ENCODE data around the gene PSD4.

Gene PSD4

DNA sequence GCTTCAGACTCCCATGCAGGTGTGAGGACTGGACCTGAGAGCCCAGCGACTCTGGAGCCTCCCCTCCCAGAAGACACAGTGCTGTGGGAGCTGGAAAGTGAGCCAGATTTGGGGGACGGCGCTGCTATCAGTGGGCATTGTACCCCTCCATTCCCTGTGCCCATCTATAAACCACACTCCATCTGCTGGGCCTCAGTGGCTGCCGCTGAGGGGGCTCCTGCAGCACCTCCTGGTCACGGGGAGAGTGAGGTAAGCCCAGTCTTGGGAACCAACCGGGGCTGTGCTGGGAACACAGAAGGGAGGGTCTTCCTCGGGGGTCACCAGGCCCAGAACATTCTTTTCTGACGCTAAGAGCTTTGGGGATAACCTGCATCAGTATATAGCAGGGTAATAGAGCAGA lies 9.5 kb downstream of the PSD4 start:
- no peak for DNase-seq (ENCODE audit: low read depth in 3 of 3, low spot score in 1 of 3)

DNA sequence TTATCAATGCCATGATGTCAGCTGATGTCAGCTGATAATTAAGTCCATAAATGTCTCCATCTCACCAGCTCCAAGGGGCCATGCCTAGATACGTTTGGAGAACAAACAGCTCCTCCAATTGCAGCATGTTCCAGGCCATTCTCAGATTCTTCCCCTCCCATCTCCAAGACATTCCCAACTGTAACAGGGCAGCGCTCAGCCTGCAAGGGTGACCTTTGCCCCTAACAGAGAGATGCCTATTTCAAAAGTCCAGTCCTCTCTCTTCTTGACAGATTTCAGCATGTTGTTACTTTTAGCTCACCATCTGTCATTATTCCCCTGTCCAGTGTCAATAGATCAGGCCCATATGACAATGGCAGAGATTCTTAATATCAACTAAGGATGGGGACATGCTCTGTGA lies 9.9 kb downstream of the PSD4 start:
- DNase-seq (ENCODE audit: low read depth in 3 of 3, low spot score in 1 of 3): no peak

DNA sequence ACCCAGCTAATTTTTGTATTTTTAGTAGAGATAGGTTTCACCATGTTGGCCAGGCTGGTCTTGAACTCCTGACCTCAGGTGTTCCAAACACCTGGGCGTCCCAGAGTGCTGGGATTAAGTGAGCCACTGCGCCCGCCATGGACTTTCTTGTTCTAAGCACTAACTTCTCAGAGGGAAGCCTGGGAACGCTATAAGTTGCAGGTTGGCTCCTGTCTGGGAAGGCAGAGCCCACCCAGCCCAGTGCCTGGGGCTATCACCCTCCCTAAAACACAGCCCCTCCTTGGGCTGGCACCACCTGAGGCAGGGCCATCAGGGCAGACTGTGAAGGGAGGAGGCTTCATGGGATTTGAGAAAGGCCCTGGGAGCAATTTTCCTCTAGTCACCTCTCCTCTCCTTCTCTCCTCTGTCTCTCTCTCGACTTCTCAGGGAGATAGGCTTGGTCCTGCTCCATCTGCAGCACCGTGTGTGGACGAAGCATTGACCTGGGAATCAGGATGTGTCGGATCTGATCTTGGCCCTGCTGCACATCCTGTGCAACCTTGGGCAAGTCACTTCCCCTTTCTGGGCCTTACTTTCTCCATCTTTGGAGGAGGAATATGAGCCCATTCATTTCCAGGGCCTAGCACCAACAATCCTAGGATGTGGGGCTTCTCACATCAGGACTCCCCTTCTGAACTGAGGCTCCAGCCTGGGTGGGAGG lies 10.9 kb downstream of the PSD4 start:
- DNase-seq (ENCODE audit: low read depth in 3 of 3, low spot score in 1 of 3): no peak

DNA sequence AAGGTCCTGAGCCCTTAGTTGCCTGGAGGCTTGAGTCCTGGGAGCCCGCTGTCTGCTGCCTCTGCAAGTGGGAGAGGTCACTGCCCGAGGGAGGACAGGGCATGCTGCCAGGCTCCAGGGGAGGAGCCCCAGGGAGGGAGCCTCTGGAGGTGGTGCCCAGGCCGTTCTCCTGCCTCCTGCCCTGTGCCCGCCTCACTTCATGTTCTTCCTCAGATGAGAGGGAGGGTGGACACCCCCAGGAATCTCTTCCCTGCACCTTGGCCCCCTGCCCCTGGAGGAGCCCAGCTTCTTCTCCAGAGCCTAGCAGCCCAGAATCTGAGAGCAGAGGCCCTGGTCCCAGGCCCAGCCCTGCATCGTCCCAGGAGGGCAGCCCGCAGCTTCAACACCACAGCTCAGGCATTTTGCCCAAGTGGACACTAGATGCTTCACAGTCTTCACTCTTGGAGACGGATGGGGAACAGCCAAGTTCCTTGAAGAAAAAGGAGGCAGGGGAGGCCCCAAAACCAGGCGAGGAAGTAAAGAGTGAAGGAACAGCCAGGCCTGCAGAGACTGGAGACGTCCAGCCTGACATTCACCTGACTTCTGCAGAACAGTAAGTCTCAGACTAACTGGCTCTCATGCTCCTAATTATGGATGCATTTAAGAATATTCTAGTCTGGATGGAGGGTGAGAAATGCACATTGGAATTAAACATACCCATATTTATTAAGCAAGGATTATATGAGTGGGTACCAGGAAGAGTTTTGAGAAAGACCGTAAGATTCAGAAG lies 12.1 kb downstream of the PSD4 start:
- DNase-seq (ENCODE audit: low read depth in 3 of 3, low spot score in 1 of 3): no peak

DNA sequence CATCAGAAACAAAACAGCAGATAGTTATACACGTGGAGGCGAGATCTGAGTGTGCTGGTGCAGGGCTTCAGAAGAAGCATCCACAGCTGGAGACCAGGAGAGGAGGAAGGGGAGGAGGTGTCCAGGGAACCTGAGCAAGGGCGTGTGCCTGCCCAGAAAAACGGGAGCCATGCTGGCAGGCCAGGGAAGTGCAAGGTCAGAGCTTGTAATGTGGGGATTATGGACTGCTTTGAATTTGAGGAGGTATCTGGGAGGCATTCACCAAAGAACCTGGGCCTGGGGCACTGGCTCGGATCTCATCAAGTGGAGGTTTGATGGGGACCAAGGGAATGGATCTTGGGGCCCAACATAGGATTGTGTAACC lies 12.6 kb downstream of the PSD4 start:
- no peak for DNase-seq (ENCODE audit: low read depth in 3 of 3, low spot score in 1 of 3)

DNA sequence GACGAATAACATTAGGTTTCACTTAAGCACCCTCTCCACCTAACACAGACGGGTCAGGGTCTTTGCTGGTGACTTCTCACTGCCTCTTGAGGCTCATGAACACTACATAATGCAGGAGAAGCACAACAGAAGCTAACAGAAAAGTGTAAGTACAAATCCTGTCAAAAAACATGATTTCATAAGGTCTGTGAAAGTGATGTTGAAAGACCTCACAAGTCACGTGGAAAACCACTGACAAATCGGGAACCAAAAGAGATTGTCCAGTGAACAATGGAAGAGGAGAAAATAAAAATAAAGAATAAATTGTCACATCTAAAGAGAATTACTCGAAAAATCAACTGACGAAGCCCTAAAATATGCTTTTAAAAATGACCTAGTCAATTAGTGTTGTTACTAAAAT lies 14.0 kb downstream of the PSD4 start:
- DNase-seq (ENCODE audit: low read depth in 3 of 3, low spot score in 1 of 3): no peak

DNA sequence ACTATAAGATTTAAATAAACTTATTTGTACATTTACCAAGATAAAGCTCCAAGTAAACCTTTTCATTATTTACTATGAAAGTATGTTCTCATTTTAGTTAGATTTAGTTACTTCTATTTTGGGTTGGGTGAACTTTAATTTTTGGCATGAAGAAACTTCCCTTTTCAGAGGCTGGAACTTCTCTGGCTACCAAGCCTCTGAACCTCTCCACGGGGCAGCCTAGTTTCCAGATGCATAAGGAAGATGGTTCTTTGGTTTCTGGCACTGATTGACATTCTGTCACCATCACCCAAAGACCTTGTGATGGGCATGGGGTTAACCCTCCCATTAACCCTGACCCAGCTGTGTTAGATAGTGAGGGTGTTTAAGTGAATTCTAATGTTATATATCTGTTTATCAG lies 17.1 kb downstream of the PSD4 start:
- no peak for DNase-seq (ENCODE audit: low read depth in 3 of 3, low spot score in 1 of 3)

DNA sequence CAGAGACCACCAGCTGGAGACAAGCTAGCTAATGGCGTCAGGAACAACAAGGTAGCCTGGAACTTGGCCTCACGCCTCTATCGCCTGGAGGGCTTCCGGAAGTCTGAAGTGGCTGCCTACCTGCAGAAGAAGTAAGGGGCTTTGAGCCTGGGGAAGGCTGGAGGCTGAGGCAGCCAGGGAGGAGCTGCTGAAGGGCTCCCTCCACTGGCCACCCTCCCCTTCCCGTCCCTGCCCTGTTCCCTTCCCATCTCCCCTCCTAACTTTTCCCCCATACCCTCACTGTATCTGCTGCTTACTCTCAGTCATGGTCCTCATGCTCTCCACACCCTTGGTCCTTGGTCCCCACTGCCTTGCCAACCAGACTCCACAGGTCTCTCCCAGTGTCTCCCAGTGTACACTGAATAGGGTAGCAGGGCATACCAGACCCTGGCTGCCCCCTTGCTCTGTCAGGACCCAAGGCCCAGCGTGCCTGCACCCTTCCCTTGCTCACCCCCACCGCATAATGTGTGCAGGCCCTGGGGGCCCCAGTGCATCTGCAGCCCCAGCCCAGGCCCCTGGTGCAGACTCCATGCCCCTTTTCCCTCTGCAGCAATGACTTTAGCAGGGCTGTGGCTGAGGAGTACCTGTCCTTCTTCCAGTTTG lies 18.8 kb downstream of the PSD4 start:
- no peak for DNase-seq (ENCODE audit: low read depth in 3 of 3, low spot score in 1 of 3)

DNA sequence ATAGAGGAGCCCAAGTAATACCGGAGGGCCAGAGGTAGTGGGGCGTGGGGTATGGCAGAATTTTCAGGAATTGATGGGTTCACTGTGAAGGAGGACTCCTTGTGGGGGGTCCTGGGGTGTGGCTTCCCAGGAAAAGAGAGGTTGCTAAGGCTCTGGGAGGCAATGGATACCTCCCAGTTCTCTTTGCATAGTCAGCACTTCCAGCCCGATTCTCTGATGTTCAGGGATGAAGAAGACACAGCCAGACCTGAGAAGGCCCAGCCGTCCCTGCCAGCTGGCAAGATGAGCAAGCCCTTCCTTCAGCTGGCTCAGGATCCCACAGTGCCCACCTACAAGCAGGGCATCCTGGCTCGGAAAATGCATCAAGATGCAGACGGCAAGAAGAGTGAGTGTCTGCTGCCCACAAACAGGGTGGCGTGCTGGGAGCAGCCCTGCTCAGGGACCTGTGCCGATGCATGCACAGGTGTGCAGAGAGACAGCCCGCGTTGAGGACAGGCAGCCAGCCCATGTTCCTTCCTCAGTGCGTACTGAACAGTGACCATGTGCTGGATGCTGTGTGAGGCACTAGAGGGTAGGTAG lies 22.2 kb downstream of the PSD4 start:
- no peak for DNase-seq (ENCODE audit: low read depth in 3 of 3, low spot score in 1 of 3)

DNA sequence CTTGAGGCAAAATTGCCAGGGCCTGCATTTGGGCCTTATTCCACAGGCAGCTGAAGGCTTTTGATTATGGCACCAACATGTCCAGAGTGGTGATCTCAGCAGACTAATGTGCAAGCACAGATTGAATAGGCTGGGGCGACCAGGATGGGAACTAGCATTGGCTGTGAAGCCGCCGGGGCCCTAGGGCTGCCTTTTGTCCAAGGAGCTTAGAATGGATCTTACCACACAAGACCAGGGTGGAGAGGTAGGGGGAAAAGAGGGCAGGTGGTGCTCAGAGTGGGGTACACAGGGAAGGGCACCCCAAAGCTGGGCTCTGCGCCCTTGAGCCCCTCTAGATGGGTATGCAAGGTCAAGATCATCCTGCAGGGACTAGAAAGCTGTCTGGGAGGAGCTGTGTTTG lies 23.1 kb downstream of the PSD4 start:
- no peak for DNase-seq (ENCODE audit: low read depth in 3 of 3, low spot score in 1 of 3)

DNA sequence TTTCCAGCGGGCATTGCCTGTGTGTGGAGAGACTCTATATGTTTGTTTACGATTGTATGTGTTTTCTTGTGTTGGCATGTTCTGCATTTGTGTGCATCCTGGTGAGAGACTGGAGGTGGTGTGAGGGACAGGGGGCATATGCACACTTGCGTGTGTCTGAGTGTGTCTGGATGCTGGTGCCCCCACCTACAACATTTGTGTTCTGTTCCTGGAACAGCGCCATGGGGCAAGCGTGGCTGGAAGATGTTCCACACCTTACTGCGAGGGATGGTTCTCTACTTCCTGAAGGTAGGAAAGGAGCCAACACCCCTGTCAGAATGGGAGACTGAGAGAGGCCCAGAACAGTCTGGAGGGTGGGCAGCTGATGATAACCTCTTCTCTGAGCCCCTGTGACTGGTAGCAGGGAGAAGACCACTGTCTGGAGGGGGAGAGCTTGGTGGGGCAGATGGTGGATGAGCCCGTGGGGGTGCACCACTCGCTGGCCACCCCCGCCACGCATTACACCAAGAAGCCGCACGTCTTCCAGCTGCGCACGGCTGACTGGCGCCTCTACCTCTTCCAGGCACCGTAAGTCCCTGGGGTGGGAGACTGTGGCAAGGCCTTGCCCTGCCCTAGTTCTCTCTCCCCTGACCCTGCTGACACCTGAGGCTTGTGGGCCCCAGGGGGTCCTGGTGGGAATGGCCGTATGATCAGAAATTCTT lies 23.7 kb downstream of the PSD4 start:
- no peak for DNase-seq (ENCODE audit: low read depth in 3 of 3, low spot score in 1 of 3)

DNA sequence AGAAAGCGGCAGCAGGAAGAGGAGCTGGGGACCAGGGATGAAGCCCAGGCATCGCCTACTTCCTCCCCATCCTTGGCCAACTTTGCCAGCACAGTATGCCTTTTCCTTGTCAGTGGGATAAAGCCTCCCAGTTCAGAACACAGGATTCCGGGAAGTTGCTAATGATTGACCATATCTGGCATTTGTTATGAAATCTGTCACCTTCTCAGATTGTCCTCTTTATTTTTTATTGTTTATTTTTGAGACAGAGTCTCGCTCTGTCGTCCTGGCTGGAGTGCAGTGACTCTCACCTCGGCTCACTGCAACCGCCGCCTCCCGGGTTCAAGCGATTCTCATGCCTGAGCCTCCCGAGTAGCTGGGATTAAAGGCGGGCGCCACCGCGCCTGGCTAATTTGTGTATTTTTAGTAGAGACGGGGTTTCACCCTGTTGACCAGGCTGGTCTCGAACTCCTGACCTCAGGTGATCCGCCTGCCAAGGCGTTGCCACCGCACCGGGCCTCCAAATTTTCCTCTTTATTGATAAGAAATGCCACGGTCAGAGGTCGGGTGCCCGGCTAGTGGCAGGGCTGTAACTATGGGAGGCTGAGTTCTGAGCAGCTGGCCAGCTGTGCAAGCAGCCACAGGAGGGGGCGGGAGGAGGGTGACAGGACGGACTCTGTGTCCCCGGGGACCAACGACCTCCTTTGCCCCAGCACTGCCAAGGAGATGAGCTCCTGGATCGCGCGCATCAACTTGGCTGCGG lies 24.4 kb downstream of the PSD4 start:
- no peak for DNase-seq (ENCODE audit: low read depth in 3 of 3, low spot score in 1 of 3)

DNA sequence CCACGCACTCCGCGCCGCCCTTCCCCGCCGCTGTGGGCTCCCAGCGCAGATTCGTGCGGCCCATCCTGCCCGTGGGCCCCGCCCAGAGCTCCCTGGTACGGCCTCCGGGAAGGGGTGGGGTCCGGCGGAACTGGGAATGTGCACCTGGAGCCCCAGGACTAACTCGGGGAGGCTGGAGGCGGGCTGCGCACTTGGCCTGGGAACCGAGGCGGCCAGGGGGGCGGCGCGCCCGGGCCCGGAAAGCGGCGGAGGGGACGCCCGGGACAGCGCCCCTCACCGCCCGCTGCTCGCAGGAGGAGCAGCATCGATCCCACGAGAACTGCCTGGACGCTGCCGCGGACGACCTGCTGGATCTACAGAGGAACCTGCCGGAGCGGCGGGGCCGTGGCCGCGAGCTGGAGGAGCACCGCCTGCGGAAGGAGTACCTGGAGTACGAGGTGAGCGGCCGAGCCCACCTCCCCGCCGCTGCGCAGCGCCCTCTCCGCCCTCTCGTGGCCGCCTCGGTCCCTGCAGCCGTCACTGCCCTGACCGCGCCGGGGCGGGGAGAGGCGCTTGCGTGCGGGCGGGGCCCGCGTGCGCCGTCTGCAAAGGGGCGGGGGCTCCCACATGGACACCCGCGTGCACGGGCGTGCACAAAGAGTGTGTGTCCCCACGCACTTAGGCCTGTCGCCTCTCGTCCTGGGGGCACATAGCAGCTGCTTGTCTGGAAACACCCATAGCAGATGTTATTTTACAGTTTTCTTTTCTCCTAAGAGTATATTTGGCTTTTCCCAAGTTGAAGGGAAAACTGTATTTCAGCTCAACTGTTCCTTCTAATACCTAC lies 25.2 kb downstream of the PSD4 start:
- peak; percentile 19 to 85 (median 43) for DNase-seq (ENCODE audit: low read depth in 3 of 3, low spot score in 1 of 3)

DNA sequence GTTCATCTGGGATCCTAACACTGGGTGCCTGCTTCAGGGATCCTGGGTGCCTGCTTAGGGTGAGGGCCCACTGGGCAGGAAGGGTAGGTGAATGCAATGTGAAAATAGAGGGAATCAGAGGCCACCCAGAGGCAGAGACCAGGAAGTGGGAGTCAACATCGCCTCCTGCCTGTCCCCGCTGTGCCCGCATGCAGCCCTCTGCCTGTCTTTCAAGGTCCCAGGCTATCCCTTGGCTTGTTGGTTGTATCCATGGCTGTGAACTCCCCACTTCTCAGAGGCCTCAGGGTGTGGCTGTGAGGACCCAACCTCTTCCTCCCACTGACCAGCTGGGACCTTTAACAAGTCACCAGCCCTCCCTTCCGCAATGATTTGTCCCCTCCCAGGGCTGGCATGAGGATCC lies 26.5 kb downstream of the PSD4 start:
- no peak for DNase-seq (ENCODE audit: low read depth in 3 of 3, low spot score in 1 of 3)

DNA sequence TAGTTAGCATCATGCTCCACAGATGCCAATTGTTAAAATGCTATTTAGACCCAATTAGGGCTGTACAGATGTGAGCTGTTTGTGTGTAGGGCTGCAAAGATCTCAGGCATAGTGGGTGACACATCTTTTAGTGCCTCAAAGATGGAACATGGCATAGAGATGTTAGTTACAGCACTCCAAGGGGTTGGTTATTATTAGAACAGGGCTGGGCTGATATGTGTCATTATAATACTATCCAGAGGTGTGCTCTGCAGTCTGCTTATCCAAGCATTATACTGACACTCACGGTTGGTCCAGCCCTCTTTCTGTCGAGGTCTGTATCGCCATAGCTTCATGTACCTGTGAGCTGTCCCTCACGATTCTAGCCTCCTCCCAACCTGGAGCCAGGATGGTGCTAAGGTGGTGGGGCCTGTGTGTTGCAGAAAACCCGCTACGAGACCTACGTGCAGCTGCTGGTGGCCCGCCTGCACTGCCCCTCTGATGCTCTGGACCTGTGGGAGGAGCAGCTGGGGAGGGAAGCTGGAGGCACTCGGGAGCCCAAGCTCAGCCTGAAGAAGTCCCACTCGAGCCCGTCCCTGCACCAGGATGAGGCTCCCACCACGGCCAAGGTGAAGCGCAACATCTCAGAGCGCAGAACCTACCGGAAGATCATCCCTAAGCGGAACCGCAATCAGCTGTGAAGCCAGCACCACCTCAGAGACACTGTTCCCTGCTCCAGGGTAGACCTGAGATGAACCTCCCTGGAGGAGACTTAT lies 27.1 kb downstream of the PSD4 start:
- DNase-seq (ENCODE audit: low read depth in 3 of 3, low spot score in 1 of 3): no peak

DNA sequence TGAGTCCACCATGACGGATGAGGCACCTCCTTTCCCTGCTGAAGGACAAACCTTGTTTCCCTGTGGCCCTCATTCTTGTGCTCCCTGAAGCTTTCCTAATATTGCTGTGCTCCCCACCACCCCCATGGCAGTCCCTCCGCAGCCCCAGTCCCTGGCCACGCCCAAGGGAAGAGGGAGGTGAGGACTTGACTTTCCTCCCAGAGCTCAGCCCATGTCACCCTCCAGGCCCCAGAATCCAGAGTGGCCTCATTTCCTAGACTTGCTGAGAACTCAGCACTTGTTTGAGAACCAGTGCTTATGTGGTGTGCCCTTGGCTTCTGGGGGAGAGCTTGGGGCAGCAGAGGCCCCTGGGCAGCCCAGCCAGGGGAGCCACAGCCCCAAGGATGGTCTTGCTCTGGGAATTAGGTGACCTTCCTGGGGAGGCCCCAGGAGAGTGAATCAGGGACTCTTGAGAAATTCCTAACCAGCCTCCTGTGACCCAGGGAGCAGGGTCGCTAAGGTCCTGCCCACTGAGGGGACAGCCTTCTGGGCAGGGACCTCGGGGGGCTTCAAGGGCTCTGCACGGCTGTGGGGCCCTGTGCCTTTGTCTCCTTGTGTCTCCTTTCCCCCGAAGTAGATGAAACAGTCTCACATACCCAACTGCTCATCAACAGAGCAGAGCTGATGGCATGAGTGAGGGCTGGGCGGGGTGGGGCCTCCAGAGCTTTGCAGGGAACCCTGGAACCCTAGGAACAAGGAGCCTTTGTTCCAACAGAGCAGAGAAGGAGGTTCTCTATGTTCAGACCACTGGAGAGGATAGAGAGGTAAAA lies 27.9 kb downstream of the PSD4 start:
- DNase-seq (ENCODE audit: low read depth in 3 of 3, low spot score in 1 of 3): no peak

DNA sequence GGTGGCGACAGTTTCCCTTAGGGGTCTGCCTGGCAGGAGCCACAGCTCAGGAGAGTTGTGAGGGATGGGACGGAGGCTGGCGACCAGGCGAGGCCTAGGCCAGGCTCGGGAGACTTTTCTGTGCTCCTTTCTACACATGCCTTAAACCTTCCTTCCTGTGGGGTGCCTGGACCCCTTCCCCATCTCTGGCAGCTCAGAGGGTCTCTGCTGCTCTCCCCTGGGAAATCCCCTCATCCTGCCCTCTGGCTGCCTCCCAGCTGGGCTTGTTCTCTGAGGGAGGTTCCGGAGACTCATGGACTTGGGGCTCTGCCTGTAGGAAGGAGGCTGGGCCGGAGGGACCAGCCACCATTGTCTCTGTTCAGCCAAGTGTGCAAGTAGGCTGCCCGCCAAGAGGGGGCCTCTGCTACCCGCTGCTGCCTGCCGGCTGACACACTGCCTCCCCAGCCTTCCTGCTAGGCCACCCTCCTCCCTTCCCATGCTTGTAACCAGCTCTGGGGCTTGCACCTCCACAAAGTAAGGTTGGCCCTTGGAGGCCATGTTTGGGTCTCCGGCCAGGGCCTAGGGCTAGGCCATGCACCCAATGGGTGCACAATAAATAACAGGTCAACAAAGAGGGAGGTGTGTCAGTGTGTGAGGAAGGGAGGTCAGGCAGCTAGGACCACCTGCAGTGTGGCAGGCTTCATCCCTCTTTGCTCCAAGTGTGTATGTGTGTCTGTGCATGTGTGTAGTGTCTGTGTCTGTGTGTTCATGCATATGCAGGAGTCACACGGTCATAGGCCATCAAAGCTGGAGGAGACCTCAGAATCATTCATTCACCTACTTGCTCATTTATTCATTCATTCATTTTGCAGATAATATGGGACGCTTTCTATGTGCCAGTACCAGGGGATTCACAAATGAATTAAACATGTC lies 28.8 kb downstream of the PSD4 start:
- no peak for DNase-seq (ENCODE audit: low read depth in 3 of 3, low spot score in 1 of 3)

DNA sequence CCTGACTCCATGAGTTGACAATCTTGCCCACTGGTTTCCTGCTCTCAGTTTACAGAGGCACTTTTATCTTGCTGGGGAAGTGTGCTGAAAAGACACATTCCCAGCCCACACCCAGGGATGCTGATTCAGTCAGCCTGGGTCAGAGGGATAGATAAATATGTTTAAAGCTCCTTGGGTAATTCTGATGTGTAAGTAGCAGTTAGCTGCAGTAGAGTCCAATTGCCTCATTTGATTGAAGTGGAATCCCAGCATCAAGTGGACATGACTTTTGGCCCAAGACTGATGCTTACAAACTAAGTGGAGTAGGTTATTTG lies 29.4 kb downstream of the PSD4 start:
- no peak for DNase-seq (ENCODE audit: low read depth in 3 of 3, low spot score in 1 of 3)

Data from stimulated activated CD4-positive, alpha-beta T cell treated with anti-CD3 and anti-CD28 coated beads, TNF-alpha, amount 100 ng/mL, for 1 hour (primary cell).